NCI-H526 treated with DMSO at 0.1 percent for 48 hours (cell line): ENCODE data around the gene RRAGA.
"Not testable (repeated sequence)": the region's sequence is repeated elsewhere in the genome, so short reads cannot be mapped to it uniquely, and the experiment has no call there.

Experiments
- DNase-seq: peaks from one replicate; lab custom pipeline; 2025; lab: John Stamatoyannopoulos, UW

Gene RRAGA

GRCh38 chr9:19048966-19049916, at the start of gene RRAGA:
RRAGA (plus strand) TSS chr9:19049427; CDS start chr9:19049660, 233 bp downstream.
- DNase-seq = peak; percentile 93

GRCh38 chr9:19000133-19000532, 49.1 kb upstream of the RRAGA start:
- DNase-seq = no peak

GRCh38 chr9:19009391-19009965, 39.7 kb upstream of the RRAGA start:
- DNase-seq = no peak

- DNase-seq = no peak
Measured at GRCh38 chr9:19018201-19018600, 31.0 kb upstream of the RRAGA start.

- no peak for DNase-seq
Measured at GRCh38 chr9:19020886-19021455, 28.3 kb upstream of the RRAGA start.

GRCh38 chr9:19021649-19022048, 27.6 kb upstream of the RRAGA start:
- not testable (repeated sequence) for DNase-seq

- no peak for DNase-seq
Measured at GRCh38 chr9:19022206-19022605, 27.0 kb upstream of the RRAGA start.

GRCh38 chr9:19023078-19023477, 26.1 kb upstream of the RRAGA start:
- DNase-seq = no peak

GRCh38 chr9:19026375-19026774, 22.9 kb upstream of the RRAGA start:
- DNase-seq = no peak

GRCh38 chr9:19027825-19028224, 21.4 kb upstream of the RRAGA start:
- DNase-seq = no peak

GRCh38 chr9:19028835-19029451, 20.3 kb upstream of the RRAGA start:
- peak; percentile 38 for DNase-seq

- DNase-seq = no peak
Measured at GRCh38 chr9:19030899-19031298, 18.3 kb upstream of the RRAGA start.

GRCh38 chr9:19032406-19032805, 16.8 kb upstream of the RRAGA start:
- no peak for DNase-seq

- DNase-seq = no peak
Measured at GRCh38 chr9:19033015-19033414, 16.2 kb upstream of the RRAGA start, which contains the start of gene SAXO1. SAXO1 (minus strand) TSS chr9:19033209; CDS start chr9:19032908, 301 bp downstream.

GRCh38 chr9:19036611-19037010, 12.6 kb upstream of the RRAGA start:
- DNase-seq = no peak

- peak; percentile 48 for DNase-seq
Measured at GRCh38 chr9:19049917-19050636, 850 bp downstream of the RRAGA start.

- DNase-seq = peak; percentile 41
Measured at GRCh38 chr9:19050637-19051591, 1.7 kb downstream of the RRAGA start.

- no peak for DNase-seq
Measured at GRCh38 chr9:19057033-19057432, 7.8 kb downstream of the RRAGA start.

- DNase-seq = no peak
Measured at GRCh38 chr9:19074229-19074628, 25.0 kb downstream of the RRAGA start.

- no peak for DNase-seq
Measured at GRCh38 chr9:19074836-19075235, 25.6 kb downstream of the RRAGA start.

GRCh38 chr9:19085295-19085694, 36.1 kb downstream of the RRAGA start:
- no peak for DNase-seq
